HG02970 (cell line): ENCODE measurements around the gene USF2.
"Not testable (repeated sequence)": the region's sequence is repeated elsewhere in the genome, so short reads cannot be mapped to it uniquely, and the experiment has no call there.

Experiments
- ATAC-seq: cut with Tn5 transposase; IDR thresholded peaks from one replicate; pipeline ENCODE4 v1.9.1; 2021; ENCODE audit warnings: mild to moderate bottlenecking, moderate library complexity, moderate number of reproducible peaks; ENCODE audit not compliant: unreplicated experiment, low FRiP score

Gene USF2

DNA sequence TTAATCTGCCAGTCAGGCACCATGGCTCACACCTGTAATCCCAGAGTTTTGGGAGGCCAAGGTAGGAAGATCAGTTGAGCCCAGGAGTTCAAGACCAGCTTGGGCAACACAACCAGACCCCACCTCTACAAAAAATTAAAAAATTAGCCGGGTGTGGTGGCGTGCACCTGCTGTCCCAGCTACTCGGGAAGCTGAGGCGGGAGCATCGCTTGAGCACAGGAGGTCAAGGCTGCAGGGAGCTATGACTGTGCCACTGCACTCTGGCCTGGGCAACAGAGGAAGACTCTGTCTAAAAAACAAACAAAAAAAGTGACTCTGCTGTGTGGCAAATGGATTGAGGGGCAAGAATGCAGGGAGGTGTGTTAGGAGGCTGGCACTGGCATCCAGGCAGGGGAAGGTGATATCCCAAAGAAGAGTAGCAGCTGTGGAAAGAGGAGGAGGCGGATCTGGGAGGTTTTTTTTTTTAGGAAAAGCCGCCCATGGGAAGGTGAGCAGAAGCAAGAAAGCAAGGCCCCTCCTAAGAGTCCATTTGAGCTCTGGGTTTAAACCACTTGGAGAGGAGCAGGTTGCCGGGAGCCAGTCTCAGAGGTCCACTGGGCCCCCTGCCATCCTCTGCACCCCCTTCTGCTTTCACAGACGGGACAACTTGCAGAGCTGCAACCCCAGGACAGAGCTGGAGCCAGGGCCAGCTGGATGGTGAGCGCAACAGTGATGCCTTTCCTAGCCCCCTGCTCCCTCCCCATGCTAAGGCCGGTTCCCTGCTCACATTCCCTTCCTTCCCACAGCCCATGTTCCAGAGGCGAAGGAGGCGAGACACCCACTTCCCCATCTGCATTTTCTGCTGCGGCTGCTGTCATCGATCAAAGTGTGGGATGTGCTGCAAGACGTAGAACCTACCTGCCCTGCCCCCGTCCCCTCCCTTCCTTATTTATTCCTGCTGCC, 15.7 kb downstream of the USF2 start:
- no peak for ATAC-seq

DNA sequence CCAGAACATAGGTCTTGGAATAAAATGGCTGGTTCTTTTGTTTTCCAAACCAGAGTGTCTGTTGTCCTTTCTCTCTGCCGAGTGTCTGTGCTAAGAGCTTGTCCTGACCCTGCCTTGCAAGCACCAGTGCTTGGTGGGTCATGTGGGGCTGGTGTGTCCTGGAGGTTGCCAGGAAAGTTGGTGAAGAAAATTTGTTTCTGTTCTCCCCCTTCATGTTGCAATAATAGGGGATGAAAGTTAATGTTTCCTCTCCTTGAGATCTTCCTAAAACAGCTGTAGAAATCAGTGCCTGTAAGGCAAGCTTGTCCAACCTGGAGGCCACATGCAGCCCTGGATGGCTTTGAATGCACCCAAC, 16.3 kb downstream of the USF2 start:
- ATAC-seq: no peak

- ATAC-seq: not testable (repeated sequence)
Observed at GRCh38 chr19:35285465-35285864, 16.7 kb downstream of the USF2 start.

- not testable (repeated sequence) for ATAC-seq
Observed at GRCh38 chr19:35286101-35286500, 17.3 kb downstream of the USF2 start.

- ATAC-seq: no peak
Observed at GRCh38 chr19:35287713-35288112, 19.0 kb downstream of the USF2 start.

DNA sequence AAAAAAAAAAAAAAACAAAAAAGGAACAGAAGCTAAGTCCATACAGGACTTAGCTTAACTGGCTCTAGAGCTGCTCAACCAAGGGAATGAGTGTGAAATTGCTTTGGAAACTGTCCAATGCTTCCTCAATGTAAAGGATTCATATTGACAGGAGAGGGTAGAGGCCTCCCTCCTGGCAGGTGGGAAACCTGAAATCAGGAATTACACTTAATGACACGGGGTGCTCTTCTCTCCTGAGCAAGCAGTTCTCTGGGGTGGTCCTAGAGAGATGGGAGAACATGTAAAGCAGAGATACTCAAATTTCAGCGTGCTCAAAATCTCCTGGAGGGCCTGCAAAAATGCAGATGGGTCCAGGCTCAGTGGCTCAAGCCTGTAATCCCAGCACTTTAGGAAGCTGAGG, 19.6 kb downstream of the USF2 start:
- ATAC-seq: no peak

DNA sequence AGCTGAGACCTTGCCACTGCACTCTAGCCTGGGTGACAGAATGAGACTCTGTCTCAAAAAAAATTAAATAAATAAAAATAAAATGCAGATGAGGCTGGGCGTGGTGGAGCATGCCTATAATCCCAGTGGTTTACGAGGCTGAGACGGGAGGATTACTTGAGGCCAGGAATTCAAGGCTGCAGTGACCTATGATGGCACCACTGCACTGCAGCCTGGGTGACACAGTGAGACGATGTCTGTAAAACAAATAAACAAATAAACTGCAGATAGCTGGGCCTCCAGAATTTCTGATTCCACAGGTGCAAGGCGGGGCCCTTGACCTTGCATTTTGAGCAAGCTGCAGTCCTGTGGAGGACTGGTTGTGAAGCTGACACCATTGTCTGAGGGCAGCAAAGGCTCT, 20.1 kb downstream of the USF2 start:
- no peak for ATAC-seq

GRCh38 chr19:35290381-35291127, 21.8 kb downstream of the USF2 start:
- no peak for ATAC-seq

DNA sequence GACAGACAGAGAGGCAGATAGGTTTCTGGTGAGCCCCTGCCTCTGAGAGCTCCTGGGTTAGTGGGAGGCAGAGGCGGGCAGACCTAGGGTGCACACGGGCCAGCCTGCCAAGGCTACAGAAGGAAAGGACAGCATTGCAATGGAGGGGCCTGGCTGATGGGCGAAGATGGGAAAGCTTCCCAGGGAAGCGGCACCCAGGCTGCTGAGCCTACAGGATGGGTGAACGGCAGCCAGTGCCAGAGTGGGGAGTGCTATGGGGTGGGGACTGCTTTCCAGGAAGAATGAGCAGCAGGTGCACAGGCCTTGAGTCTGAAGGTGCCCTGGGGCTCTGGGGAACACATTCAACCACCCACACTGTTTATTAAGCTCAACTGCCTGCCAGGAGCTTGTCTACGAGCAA, 22.5 kb downstream of the USF2 start:
- no peak for ATAC-seq

- ATAC-seq: no peak
Observed at GRCh38 chr19:35291916-35292315, 23.2 kb downstream of the USF2 start, which contains the start of gene MAG. MAG (plus strand) TSS chr19:35292161; CDS start chr19:35295409, 3,248 bp downstream.

DNA sequence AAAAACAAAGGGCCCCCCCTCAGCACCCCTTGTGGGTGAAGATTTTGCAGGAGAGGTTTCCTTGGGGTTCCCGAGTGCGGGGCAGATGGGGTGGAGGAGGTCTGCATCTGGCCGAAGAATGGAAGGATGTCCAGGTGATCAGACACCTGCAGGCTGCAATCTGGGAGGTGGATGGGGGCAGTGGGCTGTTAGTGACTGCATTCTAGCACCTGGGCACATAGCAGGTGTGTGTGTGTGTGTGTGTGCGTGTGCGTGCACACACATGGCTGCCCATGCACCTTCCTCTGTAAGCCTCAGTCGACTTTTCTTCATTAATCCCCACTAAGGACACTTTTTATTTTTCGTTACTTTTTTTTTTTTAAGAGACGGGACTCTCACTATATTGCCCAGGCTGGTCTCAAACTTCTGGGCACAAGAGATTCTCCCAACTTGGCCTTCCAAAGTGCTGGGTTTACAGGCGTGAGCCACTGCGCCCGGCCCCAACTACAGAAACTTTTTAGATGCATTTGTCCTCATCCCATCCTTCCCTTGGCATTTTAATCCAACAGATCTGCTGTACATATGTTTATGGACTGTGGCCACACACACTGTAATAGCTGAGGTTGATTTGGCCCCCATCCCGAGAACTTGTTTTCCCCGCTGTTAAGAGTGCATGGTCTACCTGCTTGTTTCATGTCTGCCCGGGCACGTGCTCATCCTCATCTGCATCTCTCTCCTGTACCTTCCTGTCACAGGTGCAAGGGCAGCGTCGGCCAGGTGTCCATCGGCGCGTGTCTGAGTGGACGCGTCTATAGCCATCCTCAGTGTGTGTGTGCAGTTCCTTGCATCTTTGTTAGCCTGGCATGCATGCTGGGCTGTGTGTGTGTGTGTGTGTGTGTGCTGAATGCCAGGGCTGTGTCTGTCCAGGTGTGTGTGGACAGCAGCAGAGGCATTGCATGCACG, 23.9 kb downstream of the USF2 start:
- ATAC-seq: no peak

DNA sequence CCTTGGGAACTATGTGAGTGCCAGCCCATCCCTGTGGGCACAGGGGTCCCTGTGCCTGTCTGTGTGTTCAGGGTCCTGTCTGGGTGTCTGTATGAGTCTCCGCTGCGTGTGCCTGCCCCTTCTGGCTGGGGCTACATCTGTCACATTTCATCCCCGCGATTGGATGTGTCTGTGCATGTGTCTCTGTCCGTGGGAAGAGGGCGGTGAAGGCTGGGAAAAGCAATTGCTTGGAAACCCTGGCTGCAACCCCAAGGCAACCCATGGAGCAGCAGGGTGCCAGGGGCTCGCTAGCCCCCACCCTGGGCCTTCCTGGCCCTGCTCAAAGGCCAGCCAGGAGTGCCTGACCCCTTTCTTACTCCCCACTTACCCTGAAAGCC, 24.6 kb downstream of the USF2 start:
- ATAC-seq: no peak

DNA sequence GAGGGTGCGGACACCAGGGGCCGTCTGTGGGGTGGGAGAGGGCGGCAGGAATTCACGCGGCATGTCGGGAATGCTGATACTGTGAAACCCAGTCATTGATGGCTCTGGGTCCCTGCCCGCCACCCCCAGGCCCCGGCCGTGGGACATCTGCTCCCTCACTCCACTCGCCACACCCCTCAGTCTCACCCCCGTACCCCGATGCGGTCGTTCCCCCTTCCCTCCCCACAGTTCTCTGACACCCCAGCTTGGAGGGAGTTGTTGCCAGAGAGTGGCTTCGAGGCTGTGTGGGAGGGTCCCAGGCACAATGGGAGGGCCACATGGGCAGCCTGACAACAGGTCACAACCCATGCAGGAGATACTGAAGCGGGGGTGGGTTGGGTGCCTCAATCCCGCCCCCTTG, 25.0 kb downstream of the USF2 start:
- ATAC-seq: no peak

DNA sequence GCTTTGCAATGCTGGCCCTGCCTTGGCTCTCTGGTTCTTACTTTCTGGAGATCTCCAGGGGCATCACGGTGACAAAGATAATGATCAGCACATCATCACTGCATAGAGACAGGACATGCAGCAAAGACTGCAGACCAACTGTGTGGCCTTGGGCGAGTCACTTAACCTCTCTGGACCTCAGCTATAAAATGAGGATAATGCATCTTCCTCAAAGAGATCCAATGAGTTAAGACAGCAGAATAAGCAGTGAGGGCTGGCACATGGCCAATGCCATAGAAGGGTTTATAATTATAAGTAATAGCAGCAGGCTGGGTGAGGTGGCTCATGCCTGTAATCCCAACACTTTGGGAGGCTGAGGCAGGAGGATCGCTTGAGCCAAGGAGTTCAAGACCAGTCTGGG, 25.6 kb downstream of the USF2 start:
- no peak for ATAC-seq

DNA sequence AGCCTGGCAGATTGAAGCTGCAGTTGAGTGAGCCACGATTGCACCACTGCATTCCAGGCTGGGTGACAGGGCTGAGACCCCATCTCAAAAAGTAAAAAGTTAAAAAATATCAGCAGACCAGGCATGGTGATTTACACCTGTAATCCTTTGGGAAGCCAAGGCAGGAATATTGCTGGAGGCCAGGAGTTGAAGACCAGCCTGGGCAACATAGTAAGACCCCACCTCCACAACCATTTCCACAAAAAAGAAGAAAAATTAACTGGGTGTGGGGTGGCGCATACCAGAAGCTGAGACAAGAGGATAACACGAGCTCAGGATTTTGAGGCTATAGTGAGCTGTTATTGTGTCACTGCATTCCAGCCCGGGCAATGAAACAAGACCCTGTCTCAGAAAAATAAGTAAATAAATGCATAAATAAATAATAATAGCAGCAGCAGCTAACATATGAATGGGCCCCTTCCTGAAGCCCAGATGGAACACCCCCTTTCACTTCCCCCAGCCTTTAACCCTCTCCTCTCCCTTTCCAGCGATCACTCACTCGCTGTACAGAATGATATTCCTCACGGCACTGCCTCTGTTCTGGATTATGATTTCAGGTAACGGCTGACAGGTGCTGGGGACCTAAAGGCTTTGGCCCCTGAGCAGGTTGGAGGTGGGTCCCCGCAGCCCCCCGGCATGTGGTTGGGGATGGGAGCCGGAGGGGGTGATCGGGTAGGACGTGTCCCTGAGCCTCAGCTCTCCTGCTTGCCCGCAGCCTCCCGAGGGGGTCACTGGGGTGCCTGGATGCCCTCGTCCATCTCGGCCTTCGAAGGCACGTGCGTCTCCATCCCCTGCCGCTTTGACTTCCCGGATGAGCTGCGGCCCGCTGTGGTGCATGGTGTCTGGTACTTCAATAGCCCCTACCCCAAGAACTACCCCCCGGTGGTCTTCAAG, 26.4 kb downstream of the USF2 start:
- no peak for ATAC-seq

DNA sequence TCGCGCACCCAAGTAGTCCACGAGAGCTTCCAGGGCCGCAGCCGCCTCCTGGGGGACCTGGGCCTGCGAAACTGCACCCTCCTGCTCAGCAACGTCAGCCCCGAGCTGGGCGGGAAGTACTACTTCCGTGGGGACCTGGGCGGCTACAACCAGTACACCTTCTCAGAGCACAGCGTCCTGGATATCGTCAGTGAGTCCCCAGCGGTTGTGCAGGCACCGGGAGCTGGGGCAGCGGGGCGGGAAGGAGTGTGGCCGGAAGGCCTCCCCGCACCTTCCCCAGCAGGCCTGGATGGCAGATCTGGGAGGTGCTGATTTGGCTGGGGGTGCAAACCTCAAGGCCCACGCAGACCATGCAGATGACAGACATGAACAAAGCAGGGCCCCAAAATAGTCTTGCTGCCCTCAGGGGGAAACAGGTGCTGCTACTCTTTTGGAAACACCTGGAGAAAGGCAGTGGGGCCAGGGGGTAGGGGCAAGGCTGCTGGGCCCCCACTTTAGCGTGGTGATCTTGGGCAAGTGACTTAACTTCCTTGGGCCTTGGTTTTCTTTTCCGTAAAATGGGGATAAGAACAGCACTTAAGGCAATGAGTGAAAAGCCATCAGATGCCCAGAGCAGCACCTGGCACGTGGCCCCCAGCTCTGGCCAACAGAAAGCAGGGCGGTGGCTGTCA, 27.2 kb downstream of the USF2 start:
- no peak for ATAC-seq

GRCh38 chr19:35296644-35297514, 28.1 kb downstream of the USF2 start:
- ATAC-seq: no peak

- ATAC-seq: no peak
Observed at GRCh38 chr19:35297515-35297848, 28.7 kb downstream of the USF2 start.
